ENCODE data around the gene GRK7. TPM values are rescaled to one million over a fixed set of nuclear protein-coding genes. Genes with fewer than 3 reads are reported as not detected.

Gene GRK7
- total and polyA plus RNA-seq, 2 of the 13 experiments (the other 11 are each of a cell fraction or from before 2014, with no cell fraction given): not detected

- H3K4me3 ChIP-seq (replicated peaks in 1 of 3; ENCODE audit: insufficient read depth in 1 of 3, low read depth in 2 of 3, low read length in 3 of 3): peak overlapping the region in 2 of 3 experiments; percentile 17 to 34; a peak in 2 of 6 replicates
- H2AFZ ChIP-seq (ENCODE audit: low read length): peak overlapping the region; percentile 18
- H3K9me3 ChIP-seq (ENCODE audit: low read length): no peaks in the 10 kb centered on the region
- POLR2A ChIA-PET: interaction anchor here (0.6 to 1.5 kb wide), 9 partner anchors 8 to 149 kb away, joined by 3 to 29 read pairs (median 5); partner anchors contain the start of gene RNF7
- H3K27ac ChIP-seq (ENCODE audit: extremely low read length, insufficient read depth, low read length): peak overlapping the region; percentile 89
- peak overlapping the region; percentile 58 for H3K4me2 ChIP-seq (ENCODE audit: low read depth, low read length)
- ATAC-seq (peak; percentile 99), DNase-seq (ENCODE audit: low spot score) (peak; percentile 95), FAIRE-seq (peak; percentile 97)
- peaks cover 37% of the 10 kb centered on the region for H3K4me1 ChIP-seq (ENCODE audit: insufficient read depth, low read length)
- peak overlapping the region; percentile 38; the same call in 1 of the 2 replicates for H3K9ac ChIP-seq (ENCODE audit: insufficient read depth, low read depth, low read length)
- in situ Hi-C loops (cut with HindIII; ENCODE audit: extremely low pct_ligation_motif_present, low pct_unique_long_range_greater_than_20kb): no loop called here
- no peaks in the 10 kb centered on the region for H3K36me3 ChIP-seq (replicated peaks in 1 of 2; ENCODE audit: control insufficient read depth in 1 of 2, insufficient read depth in 2 of 2, low read length in 2 of 2)
- no peaks in the 10 kb centered on the region for H3K79me2 ChIP-seq (ENCODE audit: insufficient read depth, low read length)
- BruUV-seq (replicated peaks): no TSS peak
- 14% methylated on average over 3 of the region's 5 CpGs for WGBS (ENCODE audit: low lambda C conversion rate)
- intact Hi-C loops (cut with micrococcal nuclease; ENCODE audit: unreplicated experiment): no loop called here
- CTCF ChIA-PET (ENCODE audit: low intra/inter-chr PET ratio, low total read pairs): no interaction called here
- no peaks in the 10 kb centered on the region for H4K20me1 ChIP-seq (ENCODE audit: insufficient read depth, low read length)
- H3K27me3 ChIP-seq (ENCODE audit: control insufficient read depth in 1 of 2, insufficient read depth in 2 of 2, low read length in 2 of 2): no peaks in the 10 kb centered on the region
- TF ChIP-seq ZNF253 (CRISPR knock-in tag; IDR thresholded peaks at IDR 0.05; ENCODE audit: borderline replicate concordance): no peak
- TF ChIP-seq KDM1A (CRISPR knock-in tag; IDR thresholded peaks at IDR 0.05): no peak
- peak; percentile 68 for TF ChIP-seq MED1 (CRISPR knock-in tag; IDR thresholded peaks at IDR 0.05)
- no peak for TF ChIP-seq ETS1 (CRISPR knock-in tag; IDR thresholded peaks at IDR 0.05)
- TF ChIP-seq PPARG (CRISPR knock-in tag; conservative IDR thresholded peaks at IDR 0.05): no peak; the same call in 1 of the 2 replicates
- no peak for TF ChIP-seq FLYWCH1 (CRISPR knock-in tag; IDR thresholded peaks at IDR 0.05)
- no peak for TF ChIP-seq BRD4 (CRISPR knock-in tag; IDR thresholded peaks at IDR 0.05)
- TF ChIP-seq RELA (CRISPR knock-in tag; IDR thresholded peaks at IDR 0.05): no peak
- TF ChIP-seq YEATS4 (CRISPR knock-in tag; IDR thresholded peaks at IDR 0.05; ENCODE audit: borderline replicate concordance): peak; percentile 65; the same call in 1 of the 2 replicates
- TF ChIP-seq ZNF235 (CRISPR knock-in tag; IDR thresholded peaks at IDR 0.05; ENCODE audit: borderline replicate concordance): no peak
- TF ChIP-seq MAX (IDR thresholded peaks at IDR 0.05): peak; percentile 52; the same call in 1 of the 2 replicates
- no peak for TF ChIP-seq MXD3 (CRISPR knock-in tag; IDR thresholded peaks at IDR 0.05)
- peak; percentile 79; the same call in 1 of the 2 replicates for TF ChIP-seq ZSCAN31 (CRISPR knock-in tag; IDR thresholded peaks at IDR 0.05; ENCODE audit: low read depth)
- TF ChIP-seq ZXDC (CRISPR knock-in tag; IDR thresholded peaks at IDR 0.05): no peak
- 0 out of 2 replicates have a peak, but pooled peaks have one; percentile 73 for TF ChIP-seq ZFP90 (CRISPR knock-in tag; IDR thresholded peaks at IDR 0.05; ENCODE audit: borderline replicate concordance)
- peak; percentile 36; the same call in 1 of the 2 replicates for TF ChIP-seq RARA (CRISPR knock-in tag; IDR thresholded peaks at IDR 0.05)
- TF ChIP-seq FOXP1 (IDR thresholded peaks at IDR 0.05): no peak
- TF ChIP-seq FOXP1 (CRISPR knock-in tag; IDR thresholded peaks at IDR 0.05): no peak
- TF ChIP-seq ATF7-NPFF (CRISPR knock-in tag; IDR thresholded peaks at IDR 0.05; ENCODE audit: low read depth): no peak
- peak; percentile 59 for TF ChIP-seq ZNF430 (CRISPR knock-in tag; IDR thresholded peaks at IDR 0.05)
- no peak for TF ChIP-seq CCDC6 (CRISPR knock-in tag; IDR thresholded peaks at IDR 0.05)
- TF ChIP-seq PLSCR1 (CRISPR knock-in tag; IDR thresholded peaks at IDR 0.05; ENCODE audit: borderline replicate concordance): no peak
Observed at GRCh38 chr3:141728355-141728892, 34.8 kb upstream of the GRK7 start.
